Measurements from ENCODE around the gene RYK. TPM values are rescaled to one million over a fixed set of nuclear protein-coding genes. Genes with fewer than 3 reads are reported as not detected.

The RYK gene
- polyA plus RNA-seq, 3 donors = 90.3 to 102 (median 92.4) TPM

DNA sequence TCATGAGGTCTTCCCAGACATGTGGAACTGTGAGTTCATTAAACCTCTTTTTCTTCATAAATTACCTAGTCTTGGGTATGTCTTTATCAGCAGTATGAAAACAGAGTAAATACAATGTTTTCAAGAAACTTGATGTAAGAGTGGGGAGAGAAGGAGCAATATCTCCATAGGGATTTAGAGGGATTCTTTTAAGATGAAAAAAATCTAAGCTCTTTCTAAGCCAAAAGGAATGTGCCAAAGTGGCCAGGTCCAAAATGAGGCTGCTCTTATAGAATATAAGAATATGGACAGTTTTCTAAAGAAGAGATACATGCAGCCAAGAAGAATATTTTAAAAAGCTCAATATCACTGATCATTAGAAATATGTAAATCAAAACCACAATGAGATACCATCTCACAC is 23.9 kb upstream of the RYK start:
- no peak for DNase-seq

DNA sequence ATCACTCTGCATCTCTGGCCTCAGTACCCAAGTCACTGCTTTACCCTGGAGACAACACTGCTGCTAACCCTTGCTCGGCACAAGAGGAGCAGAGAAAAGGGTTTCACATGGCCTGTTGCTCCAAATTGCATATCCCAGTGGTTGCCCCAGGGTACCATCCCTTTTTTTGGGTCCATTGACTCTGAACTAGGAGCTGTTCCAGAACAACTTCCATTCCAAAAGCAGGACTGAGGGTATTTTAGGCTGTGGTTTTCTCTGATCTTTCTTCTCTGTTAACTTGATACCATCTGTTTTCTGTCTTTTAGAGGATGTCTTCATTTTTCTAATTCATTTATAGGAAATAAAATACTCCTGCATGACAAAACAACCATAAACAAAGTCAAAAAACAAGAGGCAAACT is 17.3 kb upstream of the RYK start:
- no peak for DNase-seq

DNA sequence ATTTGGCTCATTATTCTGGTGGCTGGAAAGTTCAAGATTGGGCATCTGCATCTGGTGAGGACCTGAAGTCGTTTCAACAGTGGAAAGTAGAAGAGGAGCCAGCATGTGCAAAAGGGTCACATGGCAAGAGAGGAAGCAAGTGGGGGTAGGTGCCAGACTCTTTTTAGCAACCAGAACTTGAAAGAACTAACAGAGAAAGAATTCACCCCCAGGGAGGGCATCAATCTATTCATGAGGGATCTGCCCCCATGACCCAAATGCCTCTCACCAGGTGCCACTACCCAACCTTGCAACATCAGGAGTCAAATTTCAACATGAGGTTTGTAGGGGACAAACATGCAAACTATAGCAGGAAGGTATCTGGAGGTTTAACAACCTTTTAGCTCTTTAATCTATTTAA is 10.3 kb upstream of the RYK start:
- no peak for DNase-seq

DNA sequence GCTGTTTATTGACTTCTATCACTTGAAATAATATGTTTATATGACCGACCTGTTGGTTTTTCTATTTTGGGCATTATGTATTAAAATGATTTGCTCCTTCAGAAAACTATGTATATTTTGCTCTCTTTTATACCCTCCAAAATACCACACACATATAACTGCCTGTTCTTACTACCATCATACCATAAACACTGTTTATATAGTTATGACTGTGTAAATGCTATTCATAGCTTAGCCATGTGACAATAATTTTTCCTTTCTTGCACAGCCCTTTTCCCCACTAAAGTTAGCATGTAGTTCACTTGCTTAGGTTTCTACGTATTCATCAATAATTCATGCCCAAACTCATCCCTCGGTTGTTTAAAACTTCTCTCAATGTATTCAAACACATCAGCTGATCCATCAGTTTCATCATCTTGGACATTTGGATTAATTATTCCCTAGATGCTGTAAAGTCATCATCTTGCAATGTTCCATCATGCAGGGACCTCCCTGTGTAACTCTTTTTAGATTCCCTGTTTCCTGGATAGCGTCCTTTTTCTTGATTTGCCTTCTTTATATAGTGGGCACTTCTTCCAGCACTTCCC is 8.2 kb upstream of the RYK start:
- no peak for DNase-seq

DNA sequence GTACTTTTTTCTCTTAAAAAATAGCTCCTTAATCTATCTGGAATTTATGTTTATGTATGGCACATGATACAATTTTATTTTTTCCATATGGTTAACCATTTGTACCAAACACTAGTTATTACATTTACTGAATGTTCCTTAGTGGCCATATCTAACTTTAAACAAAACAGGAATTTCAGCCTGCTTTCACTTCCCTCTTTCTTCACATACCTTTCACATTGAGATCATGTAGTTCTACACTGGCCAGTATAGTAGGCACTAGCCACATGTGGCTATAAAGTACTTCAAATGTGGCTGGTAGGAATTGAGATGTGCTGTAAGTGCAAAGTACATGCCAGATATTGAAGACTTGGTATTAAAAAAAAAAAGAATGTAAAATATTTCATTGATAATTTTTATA is 4.7 kb upstream of the RYK start:
- DNase-seq = no peak

DNA sequence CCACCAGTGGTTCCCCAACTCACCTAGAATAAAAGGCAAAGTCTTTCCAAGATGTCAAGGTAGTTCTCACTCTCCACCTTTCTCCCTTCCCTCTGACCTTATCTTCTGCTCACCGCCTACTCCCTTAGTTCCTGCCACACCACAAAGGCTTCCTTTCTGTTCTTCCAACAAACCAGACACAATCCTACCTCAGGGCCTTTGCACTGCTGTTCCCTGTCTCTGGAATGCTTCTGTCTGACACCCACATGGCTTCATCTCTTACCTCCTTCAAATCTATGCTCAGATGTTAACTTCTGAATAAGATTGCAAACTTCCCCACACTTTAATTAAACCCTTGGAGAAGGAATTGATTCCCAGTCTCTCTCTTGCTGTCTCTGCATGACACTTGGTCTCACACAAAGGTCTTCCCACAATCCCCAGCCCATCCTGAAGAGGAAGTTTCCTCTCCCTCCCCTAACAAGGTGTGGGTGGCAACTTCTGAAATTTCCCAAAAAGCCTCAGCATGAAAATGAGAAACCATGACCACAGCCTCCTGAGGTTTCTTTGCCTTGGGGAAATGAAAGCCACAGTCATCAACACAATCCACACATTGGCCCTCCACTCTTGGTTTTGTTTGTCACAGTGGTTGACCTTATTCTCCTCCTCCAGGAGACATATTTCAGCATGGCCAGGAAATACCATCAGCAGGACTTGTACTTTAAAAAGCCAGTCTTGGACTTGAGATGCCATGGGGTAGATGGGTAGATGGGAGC is 3.0 kb upstream of the RYK start:
- no peak for DNase-seq

DNA sequence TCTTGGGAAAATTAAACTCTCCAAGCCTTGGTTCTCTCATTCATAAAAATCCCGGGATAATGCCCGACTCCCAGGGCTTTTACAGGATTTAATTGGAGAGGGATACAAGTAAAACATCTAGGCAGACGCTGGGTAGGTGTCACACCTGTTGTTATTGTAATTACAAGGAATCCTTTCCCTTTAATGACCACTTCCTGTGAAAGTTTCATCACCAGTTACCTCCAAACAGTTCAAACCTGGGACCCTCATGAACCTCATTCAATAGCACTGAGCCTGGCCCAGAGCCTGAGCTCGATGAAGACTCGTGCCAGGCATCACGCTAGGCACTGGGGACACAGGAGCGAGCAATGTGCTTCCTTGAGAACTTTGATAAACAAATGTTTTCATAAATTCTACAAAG is 2.1 kb upstream of the RYK start:
- DNase-seq = no peak

DNA sequence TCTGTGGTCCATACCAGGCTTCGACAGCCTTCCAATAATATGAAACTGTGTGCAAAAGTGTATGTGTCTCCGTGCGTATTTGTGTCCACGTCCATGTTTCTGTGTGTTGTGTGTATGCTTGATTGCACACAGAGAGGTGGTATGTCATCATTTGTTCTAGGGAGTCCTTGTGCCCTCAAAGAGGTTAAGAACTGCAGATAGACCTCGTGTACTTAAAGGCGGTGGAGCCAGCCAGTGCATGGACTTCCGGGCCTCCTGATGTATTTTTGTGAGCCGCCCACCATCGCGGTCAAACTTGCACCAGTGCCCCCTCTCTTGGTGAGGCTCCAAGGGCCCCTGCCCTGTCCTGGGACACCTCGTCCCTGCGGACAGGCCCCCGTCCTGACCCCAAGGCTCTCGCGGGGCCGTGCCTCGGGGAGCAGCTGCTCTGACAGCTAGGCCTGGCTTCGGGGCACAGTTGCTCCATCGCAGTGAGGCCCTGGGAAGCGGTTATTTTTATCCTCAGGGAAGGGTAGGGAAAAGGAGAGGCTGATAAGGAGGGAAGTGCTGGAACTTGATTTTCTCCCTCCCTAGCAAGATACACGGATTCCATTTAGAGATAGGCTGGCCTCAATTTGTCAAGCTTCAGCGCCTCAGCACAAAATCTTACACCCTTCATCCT is 1.2 kb upstream of the RYK start:
- no peak for DNase-seq

DNA sequence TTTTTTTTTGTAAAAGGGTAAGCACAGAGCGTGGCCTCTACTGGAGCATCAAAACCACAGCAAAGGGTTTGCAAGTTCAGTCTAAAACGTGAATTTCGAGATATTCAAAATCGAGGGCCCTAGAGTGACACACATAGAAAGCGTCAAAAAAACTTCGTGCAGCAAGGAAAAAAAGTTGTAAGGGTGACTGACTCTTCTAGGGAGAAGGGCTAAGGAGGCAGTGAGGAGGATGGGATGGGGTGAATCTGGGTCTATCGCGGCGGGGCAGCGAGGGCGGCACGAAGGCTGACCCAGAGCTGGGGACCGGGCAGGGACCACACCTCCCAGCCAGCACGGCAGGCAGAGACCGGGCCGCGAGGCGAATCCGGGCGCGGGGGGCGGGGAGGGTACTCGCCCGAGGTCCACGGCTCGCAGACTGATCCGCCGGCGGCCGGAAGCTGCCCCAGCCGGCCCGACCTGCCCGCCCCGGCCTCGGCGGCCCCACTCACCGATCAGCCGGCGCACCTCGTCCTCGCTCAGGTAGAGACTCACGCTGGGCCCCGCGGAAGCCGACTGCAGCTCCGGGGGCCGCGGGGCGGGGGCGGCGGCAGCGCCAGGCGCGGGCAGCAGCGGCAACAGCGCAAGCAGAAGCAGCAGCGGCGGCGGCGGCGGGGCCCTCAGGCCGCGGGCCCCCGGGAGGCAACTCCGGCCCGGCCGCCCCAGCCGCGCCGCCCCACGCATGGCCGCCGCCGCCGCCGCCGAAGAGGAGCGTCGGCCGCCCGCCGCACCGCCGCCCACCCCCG is 533 bp downstream of the RYK start:
- peak; percentile 43 for DNase-seq

DNA sequence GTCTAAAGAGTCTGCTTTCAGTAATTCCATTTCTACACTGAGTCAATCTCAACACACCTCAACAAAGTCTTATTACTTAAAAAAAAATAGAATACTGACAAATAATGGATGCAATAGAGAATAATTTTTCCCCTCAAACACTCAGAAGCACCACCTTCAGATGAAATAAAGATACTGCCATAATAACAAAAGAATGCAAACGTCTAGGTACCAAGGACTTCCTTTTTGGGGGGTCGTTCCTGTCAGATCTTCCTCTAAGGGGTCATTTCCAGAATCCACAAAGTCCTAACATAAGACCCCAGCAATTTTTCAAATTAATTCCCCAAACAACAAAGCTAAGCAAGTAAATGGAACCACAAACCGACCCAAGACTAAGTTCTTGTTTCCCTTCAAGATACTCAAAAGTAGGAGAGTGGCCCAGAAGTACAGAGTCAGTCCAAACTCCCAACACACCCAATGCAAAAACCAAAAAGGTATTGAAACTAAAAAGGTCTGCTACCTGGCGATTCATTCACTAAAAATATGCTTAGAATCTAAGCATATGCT is 1.3 kb downstream of the RYK start:
- DNase-seq = no peak

DNA sequence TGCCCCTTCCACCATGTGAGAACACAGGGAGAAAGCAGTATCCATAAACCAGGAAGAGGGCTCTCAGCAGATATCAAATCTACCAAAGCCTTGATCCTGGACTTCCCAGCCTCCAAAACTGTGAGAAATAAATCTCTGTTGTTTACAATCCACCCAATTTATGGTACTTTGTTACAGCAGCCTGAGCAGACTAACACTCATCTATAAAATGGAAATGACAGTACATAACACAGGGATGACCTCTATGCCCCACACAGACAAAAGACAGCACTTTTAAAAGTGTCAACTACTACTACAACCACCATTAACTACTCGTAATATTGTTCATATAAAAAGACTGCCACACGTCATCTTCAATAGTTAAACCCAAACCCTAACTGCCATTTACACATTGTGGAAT is 5.7 kb downstream of the RYK start:
- no peak for DNase-seq

DNA sequence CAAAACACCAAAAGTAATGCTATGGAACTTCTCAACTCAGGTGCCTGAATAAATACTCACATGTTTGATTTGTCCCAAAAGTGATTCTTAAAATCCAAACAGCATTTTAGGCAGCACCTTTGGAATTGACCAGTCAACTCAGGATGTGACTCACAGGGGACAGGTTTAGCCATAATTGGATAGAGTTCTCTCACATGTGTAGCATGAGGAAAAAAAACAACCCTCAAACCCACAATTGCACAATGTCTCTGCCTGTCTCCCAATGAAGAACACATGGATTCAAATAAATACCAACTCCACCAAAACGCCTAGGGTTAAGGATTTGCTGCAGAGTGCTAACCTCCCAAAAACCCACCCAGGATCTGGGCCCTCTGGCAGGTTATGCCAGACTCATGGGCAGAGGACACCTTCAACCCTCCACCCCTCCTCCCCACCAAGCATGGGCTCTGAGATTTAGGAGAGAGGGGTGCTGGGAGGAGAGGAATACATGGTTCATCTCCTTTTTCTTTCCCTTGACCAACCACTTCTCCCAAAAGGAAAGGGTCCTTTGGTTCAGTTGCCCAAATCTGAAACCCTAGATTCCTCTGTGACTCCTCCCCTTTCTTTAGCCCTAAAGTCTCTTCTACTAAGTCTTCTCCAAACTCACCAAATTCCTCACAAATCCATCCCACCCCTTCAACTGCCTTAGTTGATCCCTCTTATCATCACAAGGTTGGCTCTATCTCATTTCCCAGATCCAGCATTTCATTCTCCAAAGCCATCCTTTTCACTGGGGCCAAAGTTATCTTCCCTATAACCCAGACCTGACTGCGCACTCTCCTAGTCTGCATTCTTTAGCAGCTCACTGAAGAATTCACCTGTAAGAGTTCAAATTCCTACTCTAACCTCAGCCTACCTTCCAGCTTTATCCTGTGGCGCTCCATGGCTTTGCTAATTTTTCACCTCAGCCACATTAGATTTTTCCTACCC is 7.7 kb downstream of the RYK start:
- no peak for DNase-seq

DNA sequence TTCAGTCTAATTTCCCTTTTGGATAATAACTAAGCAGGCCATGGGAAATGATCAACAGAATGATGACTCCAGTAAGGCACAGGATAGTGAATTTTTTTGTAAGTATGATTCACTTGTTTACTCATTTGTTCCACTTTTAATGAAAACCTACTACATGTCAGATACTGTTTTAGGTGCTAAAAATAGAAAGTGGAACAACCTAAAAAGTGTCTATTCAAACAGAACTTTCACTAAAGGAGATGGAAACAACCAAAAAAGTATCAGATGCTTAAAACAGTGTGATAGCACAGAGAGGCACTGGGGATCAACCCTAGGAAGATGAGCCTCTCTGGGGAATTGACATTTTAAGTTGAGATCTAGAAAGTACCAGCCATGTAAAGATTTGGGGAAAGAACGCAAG is 11.1 kb downstream of the RYK start:
- no peak for DNase-seq

DNA sequence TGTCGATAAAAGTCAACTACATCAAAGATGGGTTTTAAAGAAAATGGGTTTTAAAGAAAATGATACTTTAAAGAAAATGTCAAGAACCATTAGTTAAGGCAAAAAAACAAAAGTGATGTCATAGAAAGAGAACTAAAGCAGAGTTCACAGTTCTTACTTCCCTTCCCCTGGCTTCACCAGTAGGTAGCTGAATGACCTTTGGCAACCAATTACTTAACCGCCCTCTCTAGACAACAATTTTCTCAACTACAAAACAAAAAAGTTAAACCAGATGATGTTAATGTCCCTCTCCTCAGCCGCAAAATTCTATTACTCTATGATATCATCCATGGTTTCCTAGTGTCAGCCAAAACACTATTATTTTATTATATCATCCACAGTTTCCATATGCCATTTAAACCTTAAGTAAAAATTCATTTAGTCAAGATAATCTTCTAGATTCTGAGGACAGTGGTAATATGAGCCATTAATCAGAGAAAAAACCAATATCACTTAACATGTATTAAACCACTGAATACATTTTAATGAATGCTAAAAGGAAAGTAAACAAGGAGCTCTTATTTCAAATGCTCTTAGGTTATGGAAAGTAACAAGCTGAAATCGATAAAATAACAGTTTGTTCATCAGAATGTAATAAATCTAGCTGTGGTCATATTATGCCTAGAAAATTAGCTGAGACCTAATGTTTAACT is 13.1 kb downstream of the RYK start:
- DNase-seq = no peak

DNA sequence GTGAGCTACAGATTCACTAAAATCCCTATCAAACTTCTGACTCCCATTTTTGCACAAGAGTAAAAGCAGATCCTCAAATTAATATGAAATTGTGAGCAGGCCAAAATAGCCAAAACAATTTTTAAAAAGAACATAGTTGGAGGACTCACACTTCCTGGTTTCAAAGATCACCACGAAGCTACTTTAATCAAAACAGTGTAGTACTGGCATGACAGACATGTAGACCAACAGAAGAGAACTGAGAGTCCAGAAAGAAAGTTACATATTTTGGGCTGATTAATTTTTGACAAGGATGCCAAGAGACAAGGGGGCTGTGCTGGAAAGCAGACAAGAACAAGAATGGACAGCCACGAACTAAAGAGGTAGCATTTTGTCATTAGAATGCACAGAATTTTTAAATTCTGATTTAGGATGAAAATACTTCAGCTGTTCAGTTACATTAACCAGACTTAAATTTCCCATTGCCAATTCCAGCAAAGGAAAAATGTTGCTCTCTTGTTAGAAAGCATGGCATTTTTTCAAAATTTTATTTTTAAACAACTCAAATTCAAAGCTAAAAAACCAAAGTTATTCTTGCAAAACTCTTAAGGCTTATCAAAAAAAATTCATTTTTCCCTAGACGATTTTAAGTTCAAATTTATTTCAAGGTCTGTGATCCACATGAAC is 14.0 kb downstream of the RYK start:
- DNase-seq = no peak

DNA sequence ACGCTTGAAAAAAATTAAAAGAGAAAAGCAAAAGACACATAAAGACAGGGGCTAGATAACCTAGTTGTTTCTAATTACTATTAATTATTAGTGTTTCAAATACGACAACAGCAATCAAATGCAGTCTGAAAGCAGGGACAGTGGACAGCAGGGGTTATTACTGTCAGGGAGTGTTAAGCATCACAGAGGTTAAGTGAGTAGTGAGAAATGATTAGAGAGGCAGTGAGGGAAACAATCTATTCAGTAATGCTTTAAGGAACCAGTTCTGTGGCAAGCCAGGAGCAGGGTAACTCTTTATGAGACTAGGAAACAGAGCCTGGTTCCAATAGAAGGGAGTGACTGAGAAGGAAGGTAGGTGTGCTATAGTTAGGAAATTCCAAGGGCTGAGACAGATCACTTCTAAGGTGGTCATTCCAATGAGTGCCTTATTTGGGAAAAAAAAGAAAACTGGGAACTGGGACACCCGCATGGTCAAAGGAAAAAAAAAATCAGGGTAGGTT is 15.0 kb downstream of the RYK start:
- DNase-seq = no peak

DNA sequence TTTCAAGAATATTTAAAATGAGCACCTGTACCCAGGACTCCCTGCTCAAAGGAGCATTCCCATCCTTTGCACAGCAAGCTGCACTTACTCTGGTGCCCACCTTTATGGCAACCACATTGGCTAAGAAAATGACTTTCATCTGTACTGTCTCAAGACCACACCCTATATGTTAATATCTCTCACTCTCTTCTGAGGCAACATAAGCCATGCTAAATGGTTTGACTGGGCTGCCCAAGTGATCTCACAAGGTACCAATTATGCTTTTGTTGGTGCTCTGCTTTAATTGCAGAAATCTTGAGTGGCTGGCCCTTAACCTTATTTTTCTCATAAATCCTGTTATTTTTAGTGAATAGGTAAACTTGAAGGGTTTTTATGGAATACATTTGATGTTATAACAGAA is 17.7 kb downstream of the RYK start:
- DNase-seq = no peak

DNA sequence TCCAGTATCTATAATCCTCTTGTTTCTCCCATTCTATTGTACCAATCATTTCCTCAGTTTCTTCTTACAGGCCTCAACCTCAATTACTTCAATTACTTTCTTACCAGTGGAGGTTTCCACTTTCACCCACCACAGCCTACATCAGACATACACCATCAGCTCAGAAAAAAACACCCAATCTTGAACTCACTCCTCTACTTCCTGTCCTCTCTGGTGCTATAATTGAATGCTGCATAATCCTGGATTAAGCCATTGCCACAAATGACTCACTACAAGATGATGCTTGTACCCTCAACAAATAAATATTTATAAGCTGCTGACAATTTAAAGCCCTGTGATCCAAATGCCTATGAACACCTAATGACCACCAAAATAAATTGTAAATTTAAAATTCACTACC is 18.5 kb downstream of the RYK start:
- no peak for DNase-seq

DNA sequence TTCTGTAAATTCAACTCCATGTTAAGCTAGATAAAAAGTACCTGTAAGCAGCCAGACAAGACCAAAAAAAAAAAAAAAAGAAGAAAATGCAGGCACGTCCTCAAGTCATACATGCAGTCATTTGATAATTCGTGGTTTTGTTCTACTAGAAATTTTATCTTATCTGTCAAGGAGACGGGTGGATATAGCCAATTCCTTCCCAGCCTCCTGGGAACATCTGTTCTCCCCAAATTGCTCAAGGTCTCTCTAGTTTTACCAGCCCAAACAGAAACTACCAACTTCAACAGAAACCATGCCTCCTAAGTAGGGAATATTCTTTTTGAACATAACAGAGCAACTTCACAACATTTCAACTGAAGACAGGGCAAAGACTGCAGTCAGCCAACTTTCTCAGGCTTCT is 19.5 kb downstream of the RYK start:
- DNase-seq = no peak

DNA sequence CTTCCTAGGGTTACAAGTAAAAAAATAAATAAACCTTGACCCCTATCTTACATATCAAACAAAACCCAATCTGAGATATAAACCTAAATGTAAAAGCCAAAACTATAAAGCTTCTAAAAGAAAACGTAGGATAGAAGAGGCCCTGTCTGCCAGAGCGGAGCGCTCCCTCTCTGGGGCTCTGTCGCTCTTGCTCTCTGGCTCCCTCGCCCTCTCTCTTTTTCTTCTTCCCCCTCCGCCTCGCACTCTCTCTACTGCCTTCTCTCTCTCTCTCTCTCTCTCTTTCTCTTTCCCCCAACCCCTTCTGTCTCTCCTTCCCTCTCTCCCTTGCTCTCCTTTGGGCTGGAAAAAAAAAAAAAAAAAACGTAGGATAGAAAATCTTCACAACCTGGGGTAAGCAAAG is 21.6 kb downstream of the RYK start:
- no peak for DNase-seq
